NCI-H2196 (cell line): Measurements from ENCODE around the gene C1RL.

Source experiments
- DNase-seq: peaks from one replicate; lab custom pipeline; 2025; ENCODE audit not compliant: unreplicated experiment; lab: John Stamatoyannopoulos, UW

Gene C1RL

DNA sequence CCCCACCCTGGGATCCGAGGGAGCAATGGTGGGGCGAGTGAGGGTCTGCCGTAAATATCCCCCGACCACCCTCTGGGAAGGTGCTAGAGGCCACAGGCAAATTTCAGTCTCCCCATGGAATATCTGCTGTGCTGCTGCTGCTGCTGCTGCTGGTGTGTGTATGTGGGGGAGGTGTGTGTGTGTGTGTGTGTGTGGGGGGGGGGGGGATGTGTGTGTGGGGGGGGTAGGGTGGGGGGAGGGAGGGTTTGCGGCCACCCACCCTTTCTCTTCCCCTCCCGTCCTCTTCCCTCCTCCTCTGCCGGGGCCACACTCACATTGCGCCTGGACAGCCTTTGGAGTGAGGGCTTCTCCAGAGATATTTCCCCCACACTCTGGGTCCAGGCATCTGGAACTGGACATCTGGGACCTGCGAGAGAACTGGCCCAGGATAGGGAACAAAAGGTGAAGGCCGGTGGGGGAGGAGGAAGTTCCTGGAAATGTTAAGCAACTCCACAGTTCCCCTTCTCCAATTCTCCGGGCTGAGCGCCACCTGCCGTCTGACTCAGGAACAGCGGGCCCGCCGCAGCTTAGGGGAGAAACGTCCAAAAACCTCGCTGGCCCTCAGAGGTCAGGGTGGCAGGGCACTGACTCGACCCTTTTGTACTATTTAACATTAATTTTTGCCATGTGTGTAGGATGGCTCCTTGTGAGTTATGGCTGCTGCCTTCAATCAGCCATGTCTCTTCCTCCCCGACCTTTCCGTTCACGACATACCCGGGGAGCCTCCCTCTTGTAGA is at the start of gene C1RL:
TSS of gene C1RL (minus strand) at position 419 of the 776 bp plus-strand sequence. CDS start at position 385, 34 bp downstream.
- DNase-seq: peak; percentile 73

- DNase-seq: no peak
These were observed 48.4 kb upstream of the C1RL start for GRCh38 chr12:7157391-7157790.

DNA sequence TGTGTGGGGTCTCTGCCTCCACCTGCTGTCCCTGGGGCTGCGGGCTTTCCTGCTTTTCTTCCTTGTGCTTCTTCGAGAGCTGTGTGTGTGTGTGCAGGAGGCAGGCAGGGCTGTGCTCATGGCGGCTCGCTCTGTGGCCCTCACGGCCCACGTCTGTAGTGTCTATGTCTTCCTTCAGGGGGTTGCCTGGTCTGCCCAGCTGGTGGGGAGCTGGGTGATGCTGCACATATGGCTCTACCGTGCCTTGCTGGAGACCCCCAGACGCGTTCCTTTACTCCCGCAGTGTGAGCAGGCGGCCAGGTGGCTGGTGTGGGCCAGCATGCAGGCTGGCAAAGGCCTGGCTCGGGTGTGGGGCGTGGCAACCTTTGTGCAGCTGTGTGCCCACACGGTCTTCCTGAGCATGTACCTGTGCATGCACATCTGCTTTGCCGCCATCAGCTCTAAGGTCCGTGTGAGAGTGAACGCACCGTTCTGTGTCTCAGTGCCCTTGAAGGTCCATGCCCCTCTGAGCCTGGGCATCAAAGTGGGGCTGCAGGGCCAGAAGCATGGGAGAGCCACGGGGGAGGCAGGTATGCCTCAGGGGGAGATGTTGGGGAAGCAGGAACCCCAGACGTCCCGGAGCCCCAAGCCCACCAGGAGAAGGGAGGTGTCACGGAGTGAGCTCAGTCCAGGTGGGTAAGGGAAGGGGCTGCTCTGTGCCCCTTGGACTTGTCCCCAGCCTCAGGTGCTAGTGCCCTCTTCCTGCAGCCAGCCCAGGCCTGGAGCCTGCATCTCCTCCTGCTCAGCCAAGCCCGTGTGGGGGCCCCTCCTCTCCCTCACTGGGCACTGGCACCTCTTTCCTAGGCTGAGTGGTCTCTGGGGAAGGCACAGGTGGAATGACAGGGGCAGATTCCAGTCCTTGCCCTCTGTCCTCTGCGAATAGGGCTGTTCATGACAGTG is 47.5 kb upstream of the C1RL start:
- no peak for DNase-seq

- DNase-seq: peak; percentile 80
These were observed 46.5 kb upstream of the C1RL start for GRCh38 chr12:7155471-7156034.

DNA sequence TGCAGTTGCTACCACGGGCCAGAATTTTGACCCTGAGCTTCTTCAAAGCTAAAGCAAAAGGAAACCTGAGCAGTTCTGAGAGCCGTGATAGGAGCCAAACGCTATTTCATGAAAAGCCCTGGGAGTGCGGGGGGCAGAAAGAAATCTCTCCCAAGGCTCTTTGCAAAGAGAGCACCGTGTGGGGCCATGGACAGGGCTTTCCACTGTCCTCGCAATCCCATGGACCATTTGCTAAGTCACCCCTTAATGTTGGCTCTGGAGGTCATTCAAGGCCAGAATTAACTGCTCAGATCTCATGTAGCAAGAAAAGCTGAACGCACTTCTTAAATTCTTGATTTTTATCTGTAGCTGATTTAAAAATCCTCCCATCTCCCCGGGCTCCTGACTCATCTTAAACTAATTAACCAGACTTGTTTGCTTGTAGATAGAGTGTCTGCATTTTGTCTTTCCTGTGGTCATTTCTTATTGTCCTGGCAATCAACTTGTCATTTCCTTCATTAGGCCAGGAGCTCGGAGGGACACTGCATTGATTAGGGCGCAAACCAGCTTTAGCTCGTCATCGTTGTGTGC is 46.0 kb upstream of the C1RL start:
- no peak for DNase-seq

DNA sequence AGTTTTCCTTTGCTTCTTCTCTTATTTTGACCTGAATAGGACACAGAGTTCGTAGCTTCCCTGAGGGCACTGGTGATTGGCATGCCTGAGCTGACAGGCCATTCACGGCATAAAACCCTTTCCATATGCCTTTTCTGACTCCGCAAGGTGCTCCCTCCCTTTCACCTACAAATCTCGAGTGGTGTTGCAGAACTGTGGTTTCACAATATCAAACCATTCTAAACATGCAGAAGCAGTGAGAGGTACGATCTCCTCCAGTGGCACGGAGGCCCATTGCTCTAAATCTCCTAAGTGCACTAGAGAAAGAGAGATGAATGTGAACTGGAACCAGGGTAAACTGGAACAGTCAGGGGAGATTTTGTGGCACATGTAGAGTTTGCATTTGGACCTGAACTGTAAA is 45.0 kb upstream of the C1RL start:
- DNase-seq: no peak

- DNase-seq: no peak
These were observed 43.8 kb upstream of the C1RL start for GRCh38 chr12:7152818-7153217.

DNA sequence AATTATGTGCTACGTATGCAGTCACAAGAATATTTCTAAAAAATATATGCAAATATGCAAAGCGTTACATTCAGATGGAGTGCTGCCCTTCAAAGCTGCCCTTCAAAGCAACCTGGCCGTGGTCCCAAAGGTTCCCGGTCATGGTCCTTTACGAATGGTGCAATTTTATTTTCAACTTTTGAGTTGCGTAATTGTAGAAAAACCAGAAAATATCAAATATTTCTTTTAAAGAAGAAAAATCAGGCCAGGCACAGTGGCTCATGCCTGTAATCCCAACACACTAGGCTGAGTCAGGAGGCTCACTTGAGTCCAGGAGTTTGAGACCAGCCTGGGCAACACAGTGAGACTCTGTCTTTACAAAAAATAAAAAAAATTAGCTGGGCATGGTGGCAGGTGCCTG is 42.5 kb upstream of the C1RL start:
- no peak for DNase-seq

DNA sequence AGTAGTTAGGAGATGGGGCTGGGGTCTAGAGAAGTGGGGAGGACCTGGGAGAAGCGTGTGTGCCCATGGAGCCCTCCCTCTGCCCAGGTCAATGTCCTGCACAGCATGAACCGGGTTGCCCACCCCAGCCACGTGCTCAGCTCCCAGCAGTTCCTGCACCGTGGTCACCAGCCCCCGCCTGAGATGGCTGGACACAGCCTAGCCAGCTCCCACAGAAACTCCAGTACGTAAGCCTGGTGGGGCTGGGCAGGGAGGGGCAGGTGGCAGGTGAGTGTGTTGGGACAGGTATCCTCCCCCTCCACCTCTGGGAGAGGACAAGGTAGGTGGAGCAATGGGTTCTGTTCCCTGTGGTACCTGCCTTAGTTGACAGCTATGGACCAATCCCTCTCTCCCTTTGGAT is 41.8 kb upstream of the C1RL start:
- DNase-seq: no peak

DNA sequence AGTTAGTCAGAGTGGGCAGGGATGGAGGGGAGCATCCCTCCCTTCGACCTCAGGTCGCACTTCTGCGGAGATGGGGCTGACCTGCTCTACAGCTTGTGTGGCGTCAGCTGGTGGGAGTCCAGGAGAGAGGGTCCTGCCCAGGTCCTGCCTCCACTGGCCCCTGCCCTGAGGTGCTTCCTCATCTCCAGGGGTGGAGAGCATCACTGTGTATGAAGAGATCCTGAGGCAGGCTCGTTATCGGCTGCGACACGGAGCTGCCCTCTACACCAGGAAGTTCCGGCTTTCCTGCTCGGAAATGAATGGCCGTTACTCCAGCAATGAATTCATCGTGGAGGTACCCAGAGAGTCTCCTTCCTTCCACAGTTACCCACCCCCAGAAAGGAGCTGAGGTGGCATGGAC is 41.3 kb upstream of the C1RL start:
- DNase-seq: no peak

DNA sequence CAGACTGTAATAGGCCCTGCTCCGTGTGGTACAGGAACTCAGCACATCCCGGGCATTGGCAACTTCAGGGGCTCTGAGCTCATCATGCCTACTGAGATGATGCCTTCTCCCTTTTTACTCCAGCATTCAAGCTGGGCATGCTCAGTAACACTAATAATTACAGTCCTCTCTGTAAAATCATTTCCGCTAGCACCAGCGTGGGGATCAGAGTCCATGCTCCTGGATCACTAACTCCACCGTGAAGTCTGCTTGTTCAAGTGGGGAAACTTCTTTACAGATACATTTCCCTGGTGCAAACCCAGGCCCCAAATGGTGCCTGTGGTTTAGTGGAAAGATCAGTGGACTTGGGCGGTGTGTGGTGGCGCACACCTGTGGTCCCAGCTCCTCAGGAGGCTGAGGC is 37.9 kb upstream of the C1RL start:
- DNase-seq: no peak

- DNase-seq: no peak
These were observed 37.2 kb upstream of the C1RL start for GRCh38 chr12:7146228-7146627.

GRCh38 chr12:7145671-7146070 is 36.7 kb upstream of the C1RL start:
- no peak for DNase-seq

GRCh38 chr12:7144414-7145120 is 35.6 kb upstream of the C1RL start:
- DNase-seq: peak; percentile 21

- no peak for DNase-seq
These were observed 34.5 kb upstream of the C1RL start for GRCh38 chr12:7143564-7143963.

GRCh38 chr12:7142809-7143465 is 33.9 kb upstream of the C1RL start:
- DNase-seq: no peak

DNA sequence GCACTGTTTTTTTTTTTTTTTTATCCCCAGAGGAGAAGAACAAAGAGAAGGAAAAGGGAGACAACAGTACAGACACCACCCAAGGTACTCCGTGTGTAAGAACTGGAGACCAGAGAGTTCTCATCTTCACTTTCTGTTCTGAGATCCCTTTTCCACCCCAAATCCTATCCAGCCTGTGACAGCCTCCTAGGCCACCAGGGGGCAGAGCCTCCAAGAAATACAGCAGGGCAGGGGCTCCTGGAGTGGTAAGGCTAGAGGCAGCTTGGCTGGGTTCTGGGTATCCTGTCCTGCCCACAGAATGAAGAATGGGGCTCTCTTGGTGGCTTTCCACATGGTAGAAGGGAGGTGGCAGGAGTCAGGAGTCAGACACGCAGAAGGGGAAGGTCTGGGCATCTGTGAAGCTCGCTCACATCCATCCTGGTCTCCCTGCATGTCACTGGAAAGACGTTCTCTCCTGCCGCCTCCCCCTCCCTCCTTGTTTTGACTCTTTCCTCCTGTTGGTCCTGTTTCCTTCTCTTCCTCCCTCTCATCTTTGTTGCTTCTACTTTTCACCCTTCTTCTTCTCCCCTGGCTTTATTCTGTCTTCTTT is 33.1 kb upstream of the C1RL start:
- DNase-seq: peak; percentile 3

DNA sequence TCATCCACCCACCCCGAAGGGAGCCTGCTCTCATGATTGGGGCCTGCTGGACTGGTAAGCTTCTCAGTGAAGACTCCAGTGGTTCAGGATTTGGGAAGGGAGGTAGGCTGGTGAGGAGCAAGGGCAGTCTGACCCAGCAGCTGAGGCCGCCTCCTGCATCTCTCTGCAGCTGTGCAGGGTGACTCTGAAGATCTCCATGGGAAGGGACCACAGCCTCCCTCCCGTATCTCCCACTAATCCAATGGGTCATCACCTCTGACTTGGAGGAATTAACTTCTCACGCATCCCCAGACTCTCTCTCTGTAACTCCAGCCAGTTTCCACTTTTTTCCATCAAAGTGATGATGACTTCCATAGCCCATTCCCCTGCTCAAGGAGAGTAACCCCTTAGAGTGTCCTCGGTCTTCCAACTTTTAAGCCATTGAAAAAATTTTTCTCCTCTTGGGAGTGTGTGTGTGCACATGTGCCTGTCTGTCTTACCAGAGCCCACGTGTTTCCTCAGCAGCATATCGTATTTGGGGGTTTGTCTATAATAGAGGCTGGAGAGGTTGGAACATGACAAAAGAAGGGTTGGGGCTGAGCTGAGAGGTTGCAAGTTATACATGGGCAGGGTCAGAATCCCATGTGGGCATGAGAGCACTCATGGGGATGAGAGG is 32.5 kb upstream of the C1RL start:
- DNase-seq: no peak

GRCh38 chr12:7139200-7139599 is 30.2 kb upstream of the C1RL start:
- DNase-seq: no peak
